Measurements from ENCODE around the gene OR1E1. TPM values are rescaled to one million over a fixed set of nuclear protein-coding genes. Genes with fewer than 3 reads are reported as not detected.
"Not testable (repeated sequence)": the region's sequence is repeated elsewhere in the genome, so short reads cannot be mapped to it uniquely, and the experiment has no call there.

OR1E1 gene
- polyA plus RNA-seq, 1 donor from 2014 or later = not detected

GRCh38 chr17:3415610-3416009, 17.4 kb upstream of the OR1E1 start:
- H3K4me2 ChIP-seq (ENCODE audit: low read length) = no peak overlapping the region
- H3F3A ChIP-seq (ENCODE audit: insufficient read depth, low read length, poor library complexity, severe bottlenecking) = no peaks in the 10 kb centered on the region
- H2AFZ ChIP-seq (ENCODE audit: low read depth, low read length) = no peak overlapping the region
- no peaks in the 10 kb centered on the region for H3K9me2 ChIP-seq (ENCODE audit: insufficient read depth, low read length)
- H3K27ac ChIP-seq (ENCODE audit: low read length) = no peak overlapping the region
- no peaks in the 10 kb centered on the region for H3K27me3 ChIP-seq (ENCODE audit: insufficient read depth, low read depth, low read length)
- H3K4me3 ChIP-seq (ENCODE audit: low read length) = no peak overlapping the region
- H4K20me1 ChIP-seq (ENCODE audit: insufficient read depth) = no peaks in the 10 kb centered on the region
- H3K79me2 ChIP-seq (replicated peaks; ENCODE audit: insufficient read depth, low read length) = no peaks in the 10 kb centered on the region
- no peaks in the 10 kb centered on the region for H3K9me3 ChIP-seq (ENCODE audit: low read length)
- H3K9ac ChIP-seq (ENCODE audit: low read length) = no peak overlapping the region
- H3K36me3 ChIP-seq (ENCODE audit: insufficient read depth, low read length) = no peaks in the 10 kb centered on the region
- no peak for TF ChIP-seq EZH2 (IDR thresholded peaks at IDR 0.05; ENCODE audit: borderline replicate concordance, insufficient read depth, low read length, poor library complexity, severe bottlenecking)
- no peak for TF ChIP-seq EP300 (conservative IDR thresholded peaks at IDR 0.05; ENCODE audit: poor library complexity, severe bottlenecking)
- no peak for TF ChIP-seq POLR2AphosphoS5 (IDR thresholded peaks at IDR 0.05)
- TF ChIP-seq MXI1 (conservative IDR thresholded peaks at IDR 0.05; ENCODE audit: poor library complexity, severe bottlenecking) = no peak
- no peak for TF ChIP-seq TAF1 (IDR thresholded peaks at IDR 0.05; ENCODE audit: low read depth)
- no peak for TF ChIP-seq RAD21 (conservative IDR thresholded peaks at IDR 0.05)
- no peak for TF ChIP-seq REST (IDR thresholded peaks at IDR 0.05; ENCODE audit: borderline replicate concordance)
- no peak for TF ChIP-seq CTCF (IDR thresholded peaks at IDR 0.05; ENCODE audit: poor library complexity, severe bottlenecking)
- no peak for TF ChIP-seq SMC3 (conservative IDR thresholded peaks at IDR 0.05; ENCODE audit: poor library complexity)

- not testable (repeated sequence) for H3K27ac ChIP-seq (ENCODE audit: low read length)
These were observed 14.0 kb upstream of the OR1E1 start for GRCh38 chr17:3412216-3412615.

GRCh38 chr17:3411070-3411469, 12.9 kb upstream of the OR1E1 start, which contains the start of gene OR3A3:
Gene OR3A3 (plus strand): TSS chr17:3411370.
- H3K27me3 ChIP-seq (ENCODE audit: insufficient read depth, low read depth, low read length) = no peaks in the 10 kb centered on the region
- no peaks in the 10 kb centered on the region for H3K79me2 ChIP-seq (replicated peaks; ENCODE audit: insufficient read depth, low read length)
- TF ChIP-seq POLR2AphosphoS5 (IDR thresholded peaks at IDR 0.05) (no peak), RAD21 (conservative IDR thresholded peaks at IDR 0.05) (no peak), MXI1 (conservative IDR thresholded peaks at IDR 0.05; ENCODE audit: poor library complexity, severe bottlenecking) (no peak), TAF1 (IDR thresholded peaks at IDR 0.05; ENCODE audit: low read depth) (no peak), REST (IDR thresholded peaks at IDR 0.05; ENCODE audit: borderline replicate concordance) (no peak), SMC3 (conservative IDR thresholded peaks at IDR 0.05; ENCODE audit: poor library complexity) (no peak)

More at GRCh38 chr17:3412216-3412615, 14.0 kb upstream of the OR1E1 start:
- H3K4me3 ChIP-seq (ENCODE audit: low read length); H3K9me3 ChIP-seq (ENCODE audit: low read length); H3K36me3 ChIP-seq (ENCODE audit: insufficient read depth, low read length); H3F3A ChIP-seq (ENCODE audit: insufficient read depth, low read length, poor library complexity, severe bottlenecking); H3K9me2 ChIP-seq (ENCODE audit: insufficient read depth, low read length); H3K4me2 ChIP-seq (ENCODE audit: low read length); H3K27me3 ChIP-seq (ENCODE audit: insufficient read depth, low read depth, low read length); H3K9ac ChIP-seq (ENCODE audit: low read length); H2AFZ ChIP-seq (ENCODE audit: low read depth, low read length); H3K79me2 ChIP-seq (replicated peaks; ENCODE audit: insufficient read depth, low read length); H4K20me1 ChIP-seq (ENCODE audit: insufficient read depth): not testable (repeated sequence)

GRCh38 chr17:3403856-3404255, 5.6 kb upstream of the OR1E1 start:
- H3K27ac ChIP-seq (ENCODE audit: low read length); H3K9me2 ChIP-seq (ENCODE audit: insufficient read depth, low read length); H3K79me2 ChIP-seq (replicated peaks; ENCODE audit: insufficient read depth, low read length); H3F3A ChIP-seq (ENCODE audit: insufficient read depth, low read length, poor library complexity, severe bottlenecking); H3K27me3 ChIP-seq (ENCODE audit: insufficient read depth, low read depth, low read length); H4K20me1 ChIP-seq (ENCODE audit: insufficient read depth); H3K9me3 ChIP-seq (ENCODE audit: low read length); H3K9ac ChIP-seq (ENCODE audit: low read length); H2AFZ ChIP-seq (ENCODE audit: low read depth, low read length); H3K4me2 ChIP-seq (ENCODE audit: low read length); H3K36me3 ChIP-seq (ENCODE audit: insufficient read depth, low read length); H3K4me3 ChIP-seq (ENCODE audit: low read length): not testable (repeated sequence)

More at GRCh38 chr17:3411070-3411469, 12.9 kb upstream of the OR1E1 start, which contains the start of gene OR3A3:
- H3K4me2 ChIP-seq (ENCODE audit: low read length) = no peak within 1 kb of the TSS
- no peaks in the 10 kb centered on the region for H3K9me2 ChIP-seq (ENCODE audit: insufficient read depth, low read length)
- no peaks in the 10 kb centered on the region for H3F3A ChIP-seq (ENCODE audit: insufficient read depth, low read length, poor library complexity, severe bottlenecking)
- no peaks in the 10 kb centered on the region for H3K9me3 ChIP-seq (ENCODE audit: low read length)
- H3K36me3 ChIP-seq (ENCODE audit: insufficient read depth, low read length) = no peaks in the 10 kb centered on the region
- H3K9ac ChIP-seq (ENCODE audit: low read length) = no peak within 1 kb of the TSS
- H2AFZ ChIP-seq (ENCODE audit: low read depth, low read length) = no peak within 1 kb of the TSS
- H3K27ac ChIP-seq (ENCODE audit: low read length) = no peak within 1 kb of the TSS
- H3K4me3 ChIP-seq (ENCODE audit: low read length) = no peak within 1 kb of the TSS
- H4K20me1 ChIP-seq (ENCODE audit: insufficient read depth) = no peaks in the 10 kb centered on the region

All from neural cell (in vitro differentiated cells).